Activated naive CD8-positive, alpha-beta T cell treated with anti-CD3 and anti-CD28 coated beads for 36 hours (primary cell): ENCODE measurements around the gene RASGRP1. TPM values are rescaled to one million over a fixed set of nuclear protein-coding genes. Genes with fewer than 3 reads are reported as not detected.

ENCODE experiments used
- DNase-seq: peaks from one replicate; pipeline ENCODE4 v3.0.0; 2021
- H3K27ac Mint-ChIP-seq: one replicate; pipeline ENCODE4 v1.8.0; 2022; ENCODE audit warnings: mild to moderate bottlenecking, moderate library complexity, mixed read lengths
- H3K27me3 Mint-ChIP-seq: one replicate; pipeline ENCODE4 v1.8.0; 2022; ENCODE audit warnings: mild to moderate bottlenecking, mixed read lengths
- H3K36me3 Mint-ChIP-seq: one replicate; pipeline ENCODE4 v1.8.0; 2021; ENCODE audit warnings: mild to moderate bottlenecking, mixed read lengths
- H3K4me1 Mint-ChIP-seq: one replicate; pipeline ENCODE4 v1.8.0; 2021; ENCODE audit warnings: mixed read lengths
- H3K4me3 Mint-ChIP-seq: one replicate; pipeline ENCODE4 v1.8.0; 2022; ENCODE audit warnings: mild to moderate bottlenecking, moderate library complexity, mixed read lengths
- H3K9me3 Mint-ChIP-seq: one replicate; pipeline ENCODE4 v1.8.0; 2022; ENCODE audit warnings: mixed read lengths
- total RNA-seq, 2 experiments: library from RNA; stranded (reverse); gene quantifications; one replicate each; pipeline ENCODE4 v1.2.3, GENCODE V29; 2021

The RASGRP1 gene
- total RNA-seq, 2 experiments from 2014 or later = 42.7 to 46.6 TPM

- Mint-ChIP-seq H3K27ac (peak overlapping the region; percentile 57), H3K27me3 (no peaks in the 10 kb centered on the region), H3K36me3 (peaks cover 82% of the 10 kb centered on the region)
Observed at GRCh38 chr15:38534691-38535090, 29.9 kb downstream of the RASGRP1 start.

GRCh38 chr15:38533926-38534325, 30.7 kb downstream of the RASGRP1 start:
- H3K4me1 Mint-ChIP-seq = peaks cover 89% of the 10 kb centered on the region
- peaks cover 86% of the 10 kb centered on the region for H3K36me3 Mint-ChIP-seq
- DNase-seq = no peak
- no peaks in the 10 kb centered on the region for H3K27me3 Mint-ChIP-seq
- H3K27ac Mint-ChIP-seq = no peak overlapping the region
- peaks cover 6% of the 10 kb centered on the region for H3K9me3 Mint-ChIP-seq
- no peak overlapping the region for H3K4me3 Mint-ChIP-seq

More at GRCh38 chr15:38534691-38535090, 29.9 kb downstream of the RASGRP1 start:
- DNase-seq = no peak
- no peak overlapping the region for H3K4me3 Mint-ChIP-seq
- peaks cover 87% of the 10 kb centered on the region for H3K4me1 Mint-ChIP-seq
- peaks cover 2% of the 10 kb centered on the region for H3K9me3 Mint-ChIP-seq

GRCh38 chr15:38533416-38533915, 31.1 kb downstream of the RASGRP1 start:
- H3K36me3 Mint-ChIP-seq = peaks cover 89% of the 10 kb centered on the region
- H3K9me3 Mint-ChIP-seq = peaks cover 8% of the 10 kb centered on the region
- DNase-seq = no peak
- H3K27me3 Mint-ChIP-seq = no peaks in the 10 kb centered on the region
- no peak overlapping the region for H3K27ac Mint-ChIP-seq
- peaks cover 87% of the 10 kb centered on the region for H3K4me1 Mint-ChIP-seq
- no peak overlapping the region for H3K4me3 Mint-ChIP-seq

GRCh38 chr15:38532728-38533127, 31.9 kb downstream of the RASGRP1 start:
- Mint-ChIP-seq H3K27me3 (no peaks in the 10 kb centered on the region), H3K4me1 (peaks cover 86% of the 10 kb centered on the region), H3K36me3 (peaks cover 88% of the 10 kb centered on the region), H3K4me3 (no peak overlapping the region), H3K27ac (peak overlapping the region; percentile 17), H3K9me3 (peaks cover 8% of the 10 kb centered on the region)
- DNase-seq = no peak

- Mint-ChIP-seq H3K4me1 (peaks cover 82% of the 10 kb centered on the region), H3K4me3 (no peak overlapping the region)
Observed at GRCh38 chr15:38531509-38531908, 33.1 kb downstream of the RASGRP1 start.

GRCh38 chr15:38530113-38530512, 34.5 kb downstream of the RASGRP1 start:
- Mint-ChIP-seq H3K27me3 (no peaks in the 10 kb centered on the region), H3K4me3 (no peak overlapping the region), H3K4me1 (peaks cover 84% of the 10 kb centered on the region), H3K9me3 (peaks cover 8% of the 10 kb centered on the region), H3K27ac (peak overlapping the region; percentile 34), H3K36me3 (peaks cover 76% of the 10 kb centered on the region)
- peak; percentile 41 for DNase-seq

More at GRCh38 chr15:38531509-38531908, 33.1 kb downstream of the RASGRP1 start:
- no peaks in the 10 kb centered on the region for H3K27me3 Mint-ChIP-seq
- DNase-seq = no peak
- peaks cover 8% of the 10 kb centered on the region for H3K9me3 Mint-ChIP-seq
- peaks cover 80% of the 10 kb centered on the region for H3K36me3 Mint-ChIP-seq
- peak overlapping the region; percentile 38 for H3K27ac Mint-ChIP-seq

- H3K27ac Mint-ChIP-seq = peak overlapping the region; percentile 3
- H3K27me3 Mint-ChIP-seq = no peaks in the 10 kb centered on the region
- H3K9me3 Mint-ChIP-seq = peaks cover 8% of the 10 kb centered on the region
- peaks cover 72% of the 10 kb centered on the region for H3K36me3 Mint-ChIP-seq
- no peak overlapping the region for H3K4me3 Mint-ChIP-seq
- no peak for DNase-seq
- peaks cover 77% of the 10 kb centered on the region for H3K4me1 Mint-ChIP-seq
Observed at GRCh38 chr15:38528294-38528693, 36.3 kb downstream of the RASGRP1 start.

- no peak overlapping the region for H3K4me3 Mint-ChIP-seq
- peak overlapping the region; percentile 4 for H3K27ac Mint-ChIP-seq
- peaks cover 72% of the 10 kb centered on the region for H3K4me1 Mint-ChIP-seq
- peaks cover 59% of the 10 kb centered on the region for H3K36me3 Mint-ChIP-seq
- H3K27me3 Mint-ChIP-seq = no peaks in the 10 kb centered on the region
- DNase-seq = no peak
- H3K9me3 Mint-ChIP-seq = peaks cover 8% of the 10 kb centered on the region
Observed at GRCh38 chr15:38526158-38526557, 38.5 kb downstream of the RASGRP1 start.

- DNase-seq = no peak
- Mint-ChIP-seq H3K27ac (peak overlapping the region; percentile 4), H3K4me1 (peaks cover 67% of the 10 kb centered on the region), H3K27me3 (no peaks in the 10 kb centered on the region), H3K36me3 (peaks cover 54% of the 10 kb centered on the region), H3K9me3 (peaks cover 8% of the 10 kb centered on the region), H3K4me3 (no peak overlapping the region)
Observed at GRCh38 chr15:38525489-38525888, 39.1 kb downstream of the RASGRP1 start.

- H3K27me3 Mint-ChIP-seq = no peaks in the 10 kb centered on the region
- H3K4me3 Mint-ChIP-seq = no peak overlapping the region
- H3K36me3 Mint-ChIP-seq = peaks cover 45% of the 10 kb centered on the region
- no peak for DNase-seq
- H3K27ac Mint-ChIP-seq = peak overlapping the region; percentile 4
- H3K9me3 Mint-ChIP-seq = peaks cover 4% of the 10 kb centered on the region
- peaks cover 65% of the 10 kb centered on the region for H3K4me1 Mint-ChIP-seq
Observed at GRCh38 chr15:38524156-38524555, 40.5 kb downstream of the RASGRP1 start.

- H3K27me3 Mint-ChIP-seq = no peaks in the 10 kb centered on the region
- H3K36me3 Mint-ChIP-seq = peaks cover 37% of the 10 kb centered on the region
- no peak for DNase-seq
- H3K9me3 Mint-ChIP-seq = no peaks in the 10 kb centered on the region
- H3K4me1 Mint-ChIP-seq = peaks cover 60% of the 10 kb centered on the region
- peak overlapping the region; percentile 40 for H3K27ac Mint-ChIP-seq
- H3K4me3 Mint-ChIP-seq = no peak overlapping the region
Observed at GRCh38 chr15:38522922-38523321, 41.7 kb downstream of the RASGRP1 start.

GRCh38 chr15:38521316-38521715, 43.3 kb downstream of the RASGRP1 start:
- peaks cover 33% of the 10 kb centered on the region for H3K36me3 Mint-ChIP-seq
- H3K4me1 Mint-ChIP-seq = peaks cover 54% of the 10 kb centered on the region
- no peaks in the 10 kb centered on the region for H3K27me3 Mint-ChIP-seq
- no peaks in the 10 kb centered on the region for H3K9me3 Mint-ChIP-seq
- DNase-seq = no peak
- H3K4me3 Mint-ChIP-seq = no peak overlapping the region
- H3K27ac Mint-ChIP-seq = peak overlapping the region; percentile 52

GRCh38 chr15:38520035-38520434, 44.6 kb downstream of the RASGRP1 start:
- Mint-ChIP-seq H3K4me3 (no peak overlapping the region), H3K27ac (no peak overlapping the region), H3K9me3 (no peaks in the 10 kb centered on the region), H3K27me3 (no peaks in the 10 kb centered on the region), H3K4me1 (peaks cover 48% of the 10 kb centered on the region), H3K36me3 (peaks cover 30% of the 10 kb centered on the region)
- DNase-seq = no peak

- Mint-ChIP-seq H3K9me3 (no peaks in the 10 kb centered on the region), H3K27me3 (no peaks in the 10 kb centered on the region), H3K4me1 (peaks cover 41% of the 10 kb centered on the region), H3K4me3 (no peak overlapping the region), H3K27ac (peak overlapping the region; percentile 65), H3K36me3 (peaks cover 26% of the 10 kb centered on the region)
- no peak for DNase-seq
Observed at GRCh38 chr15:38518084-38518483, 46.5 kb downstream of the RASGRP1 start.

GRCh38 chr15:38517312-38517975, 47.2 kb downstream of the RASGRP1 start:
- Mint-ChIP-seq H3K9me3 (no peaks in the 10 kb centered on the region), H3K27me3 (no peaks in the 10 kb centered on the region), H3K4me1 (peaks cover 36% of the 10 kb centered on the region), H3K36me3 (peaks cover 25% of the 10 kb centered on the region), H3K4me3 (no peak overlapping the region), H3K27ac (no peak overlapping the region)
- DNase-seq = no peak

GRCh38 chr15:38516626-38517025, 48.0 kb downstream of the RASGRP1 start:
- peaks cover 33% of the 10 kb centered on the region for H3K4me1 Mint-ChIP-seq
- no peak for DNase-seq
- H3K27ac Mint-ChIP-seq = peak overlapping the region; percentile 47
- H3K9me3 Mint-ChIP-seq = no peaks in the 10 kb centered on the region
- no peaks in the 10 kb centered on the region for H3K27me3 Mint-ChIP-seq
- no peak overlapping the region for H3K4me3 Mint-ChIP-seq
- peaks cover 25% of the 10 kb centered on the region for H3K36me3 Mint-ChIP-seq
